HG03135 (cell line): ENCODE measurements around the gene C1QL4.

Experiments
- ATAC-seq: cut with Tn5 transposase; IDR thresholded peaks from one replicate; pipeline ENCODE4 v1.9.1; 2021; ENCODE audit warnings: mild to moderate bottlenecking, moderate library complexity; ENCODE audit not compliant: unreplicated experiment

The C1QL4 gene

GRCh38 chr12:49348781-49349180, 11.8 kb upstream of the C1QL4 start:
- no peak for ATAC-seq

GRCh38 chr12:49347311-49348193, 10.6 kb upstream of the C1QL4 start:
- ATAC-seq: no peak

GRCh38 chr12:49346659-49347310, 9.8 kb upstream of the C1QL4 start, which contains the start of gene DNAJC22:
Gene DNAJC22, plus strand, starts transcription at chr12:49346888. Its CDS starts 1,985 bp downstream, at chr12:49348873.
- no peak for ATAC-seq

GRCh38 chr12:49345825-49346658, 9.1 kb upstream of the C1QL4 start:
- no peak for ATAC-seq

GRCh38 chr12:49345051-49345824, 8.2 kb upstream of the C1QL4 start:
- no peak for ATAC-seq

- ATAC-seq: no peak
Measured at GRCh38 chr12:49344486-49345050, 7.6 kb upstream of the C1QL4 start.

- no peak for ATAC-seq
Measured at GRCh38 chr12:49342914-49343731, 6.1 kb upstream of the C1QL4 start.

- peak; percentile 64 for ATAC-seq
Measured at GRCh38 chr12:49342066-49342913, 5.3 kb upstream of the C1QL4 start.

GRCh38 chr12:49341777-49342065, 4.7 kb upstream of the C1QL4 start:
- ATAC-seq: no peak

GRCh38 chr12:49340971-49341776, 4.2 kb upstream of the C1QL4 start:
- no peak for ATAC-seq

- no peak for ATAC-seq
Measured at GRCh38 chr12:49340095-49340870, 3.3 kb upstream of the C1QL4 start.

GRCh38 chr12:49339464-49339861, 2.5 kb upstream of the C1QL4 start:
- no peak for ATAC-seq

- ATAC-seq: no peak
Measured at GRCh38 chr12:49338830-49339463, 2.0 kb upstream of the C1QL4 start.

GRCh38 chr12:49335955-49336644, 888 bp downstream of the C1QL4 start:
- no peak for ATAC-seq

GRCh38 chr12:49335118-49335954, 1.7 kb downstream of the C1QL4 start:
- ATAC-seq: no peak
